T-helper 1 cell treated with Interleukin-12 subunit alpha and Interleukin-12 subunit beta and Interleukin-4 antibody, amounts not matched to agents 30 μg/mL and 1 μg/mL, for 36 hours (primary cell): ENCODE results near the gene GRK1.
A peak's percentile ranks its signal among the peaks of the same experiment; 100 is the strongest.

Experiments used
- H3K27ac Mint-ChIP-seq: one replicate; pipeline ENCODE4 v1.8.0; 2021; ENCODE audit warnings: mild to moderate bottlenecking, mixed read lengths
- H3K27me3 Mint-ChIP-seq: one replicate; pipeline ENCODE4 v1.8.0; 2021; ENCODE audit warnings: low read depth, mixed read lengths
- H3K36me3 Mint-ChIP-seq: one replicate; pipeline ENCODE4 v1.8.0; 2021; ENCODE audit warnings: low read depth, mixed read lengths
- H3K4me1 Mint-ChIP-seq: one replicate; pipeline ENCODE4 v1.8.0; 2021; ENCODE audit warnings: low read depth, mixed read lengths
- H3K4me3 Mint-ChIP-seq: one replicate; pipeline ENCODE4 v1.8.0; 2021; ENCODE audit warnings: mild to moderate bottlenecking, moderate library complexity, mixed read lengths
- H3K9me3 Mint-ChIP-seq: one replicate; pipeline ENCODE4 v1.8.0; 2021; ENCODE audit warnings: mixed read lengths

The GRK1 gene

GRCh38 chr13:113660066-113660465 lies 7.0 kb upstream of the GRK1 start:
- Mint-ChIP-seq H3K36me3 (peaks cover 2% of the 10 kb centered on the region), H3K4me1 (no peaks in the 10 kb centered on the region), H3K4me3 (no peak overlapping the region), H3K9me3 (peaks cover 16% of the 10 kb centered on the region), H3K27me3 (peaks cover 16% of the 10 kb centered on the region), H3K27ac (no peak overlapping the region)

GRCh38 chr13:113661509-113661908 lies 5.5 kb upstream of the GRK1 start:
- Mint-ChIP-seq H3K9me3 (peaks cover 16% of the 10 kb centered on the region), H3K36me3 (peaks cover 2% of the 10 kb centered on the region), H3K27ac (no peak overlapping the region), H3K4me1 (no peaks in the 10 kb centered on the region), H3K4me3 (no peak overlapping the region), H3K27me3 (peaks cover 16% of the 10 kb centered on the region)

GRCh38 chr13:113663934-113664333 lies 3.1 kb upstream of the GRK1 start:
- H3K36me3 Mint-ChIP-seq, result peaks cover 2% of the 10 kb centered on the region

GRCh38 chr13:113664751-113665596 lies 2.0 kb upstream of the GRK1 start:
- Mint-ChIP-seq H3K36me3 (peaks cover 2% of the 10 kb centered on the region), H3K4me3 (no peak overlapping the region), H3K27me3 (peaks cover 16% of the 10 kb centered on the region), H3K9me3 (peaks cover 16% of the 10 kb centered on the region), H3K4me1 (no peaks in the 10 kb centered on the region), H3K27ac (no peak overlapping the region)

More at GRCh38 chr13:113663934-113664333, 3.1 kb upstream of the GRK1 start:
- H3K9me3 Mint-ChIP-seq, result peaks cover 16% of the 10 kb centered on the region
- H3K4me1 Mint-ChIP-seq, result no peaks in the 10 kb centered on the region
- peaks cover 16% of the 10 kb centered on the region for H3K27me3 Mint-ChIP-seq
- H3K27ac Mint-ChIP-seq, result no peak overlapping the region
- no peak overlapping the region for H3K4me3 Mint-ChIP-seq

GRCh38 chr13:113665597-113666328 lies 1.3 kb upstream of the GRK1 start:
- H3K4me3 Mint-ChIP-seq, result no peak overlapping the region
- H3K36me3 Mint-ChIP-seq, result peaks cover under 1% of the 10 kb centered on the region
- H3K27me3 Mint-ChIP-seq, result peaks cover 14% of the 10 kb centered on the region
- H3K27ac Mint-ChIP-seq, result no peak overlapping the region
- no peaks in the 10 kb centered on the region for H3K4me1 Mint-ChIP-seq
- peaks cover 13% of the 10 kb centered on the region for H3K9me3 Mint-ChIP-seq

- no peak overlapping the region for H3K4me3 Mint-ChIP-seq
- peaks cover 9% of the 10 kb centered on the region for H3K27me3 Mint-ChIP-seq
- peaks cover 8% of the 10 kb centered on the region for H3K9me3 Mint-ChIP-seq
- H3K36me3 Mint-ChIP-seq, result no peaks in the 10 kb centered on the region
- H3K4me1 Mint-ChIP-seq, result no peaks in the 10 kb centered on the region
- no peak overlapping the region for H3K27ac Mint-ChIP-seq
Measured at GRCh38 chr13:113666329-113666670, 719 bp upstream of the GRK1 start.

- peaks cover 5% of the 10 kb centered on the region for H3K9me3 Mint-ChIP-seq
- no peak overlapping the region for H3K4me3 Mint-ChIP-seq
- peaks cover 6% of the 10 kb centered on the region for H3K27me3 Mint-ChIP-seq
- no peaks in the 10 kb centered on the region for H3K36me3 Mint-ChIP-seq
- H3K4me1 Mint-ChIP-seq, result no peaks in the 10 kb centered on the region
- H3K27ac Mint-ChIP-seq, result no peak overlapping the region
Measured at GRCh38 chr13:113667771-113668490, 912 bp downstream of the GRK1 start.

- Mint-ChIP-seq H3K4me1 (no peaks in the 10 kb centered on the region), H3K36me3 (no peaks in the 10 kb centered on the region), H3K27ac (no peak overlapping the region), H3K27me3 (peaks cover under 1% of the 10 kb centered on the region), H3K9me3 (peaks cover 5% of the 10 kb centered on the region), H3K4me3 (no peak overlapping the region)
Measured at GRCh38 chr13:113668491-113668971, 1.5 kb downstream of the GRK1 start.

GRCh38 chr13:113669231-113669754 lies 2.3 kb downstream of the GRK1 start:
- Mint-ChIP-seq H3K36me3 (no peaks in the 10 kb centered on the region), H3K4me3 (no peak overlapping the region), H3K27ac (no peak overlapping the region), H3K9me3 (peaks cover 5% of the 10 kb centered on the region), H3K27me3 (no peaks in the 10 kb centered on the region), H3K4me1 (no peaks in the 10 kb centered on the region)

- Mint-ChIP-seq H3K27ac (no peak overlapping the region), H3K36me3 (no peaks in the 10 kb centered on the region)
Measured at GRCh38 chr13:113669755-113670341, 2.8 kb downstream of the GRK1 start.

GRCh38 chr13:113670541-113670940 lies 3.5 kb downstream of the GRK1 start:
- no peaks in the 10 kb centered on the region for H3K27me3 Mint-ChIP-seq
- H3K4me3 Mint-ChIP-seq, result no peak overlapping the region
- no peak overlapping the region for H3K27ac Mint-ChIP-seq
- H3K4me1 Mint-ChIP-seq, result no peaks in the 10 kb centered on the region
- no peaks in the 10 kb centered on the region for H3K36me3 Mint-ChIP-seq
- H3K9me3 Mint-ChIP-seq, result peaks cover 5% of the 10 kb centered on the region

More at GRCh38 chr13:113669755-113670341, 2.8 kb downstream of the GRK1 start:
- no peak overlapping the region for H3K4me3 Mint-ChIP-seq
- peaks cover 5% of the 10 kb centered on the region for H3K9me3 Mint-ChIP-seq
- H3K4me1 Mint-ChIP-seq, result no peaks in the 10 kb centered on the region
- no peaks in the 10 kb centered on the region for H3K27me3 Mint-ChIP-seq

- H3K36me3 Mint-ChIP-seq, result no peaks in the 10 kb centered on the region
- no peak overlapping the region for H3K4me3 Mint-ChIP-seq
- H3K27ac Mint-ChIP-seq, result no peak overlapping the region
- H3K9me3 Mint-ChIP-seq, result peaks cover 5% of the 10 kb centered on the region
- no peaks in the 10 kb centered on the region for H3K27me3 Mint-ChIP-seq
- H3K4me1 Mint-ChIP-seq, result no peaks in the 10 kb centered on the region
Measured at GRCh38 chr13:113671066-113672001, 4.3 kb downstream of the GRK1 start.

- Mint-ChIP-seq H3K4me1 (no peaks in the 10 kb centered on the region), H3K9me3 (peaks cover 5% of the 10 kb centered on the region), H3K36me3 (no peaks in the 10 kb centered on the region), H3K27ac (peak overlapping the region; percentile 38), H3K27me3 (no peaks in the 10 kb centered on the region), H3K4me3 (peak overlapping the region; percentile 4)
Measured at GRCh38 chr13:113672002-113672651, 5.1 kb downstream of the GRK1 start.
